K562 (cell line): ENCODE results near the gene ARHGAP22. TPM values are rescaled to one million over a fixed set of nuclear protein-coding genes. Genes with fewer than 3 reads are reported as not detected.

ENCODE experiments used
- ATAC-seq: fragments of 200-7000 bp; cut with Tn5 transposase; 3 replicates; pipeline ENCODE4 v1.9.1; 2020; ENCODE audit warnings: moderate library complexity
- BruUV-seq: library from RNA; stranded (reverse); fragments of 400-500 nt; replicated peaks from 2 replicates; lab custom pipeline; 2021; lab: Mats Ljungman, UMichigan
- CTCF ChIA-PET: fragments of 300-600 bp; formaldehyde crosslinking; extraction: SDS; loops from one replicate; lab custom pipeline; 2021; ENCODE audit warnings: low intra/inter-chr PET ratio; lab: Yijun Ruan, JAX
- POLR2A ChIA-PET: fragments of 300-600, 350-650 bp; sonication (Branson Sonifier 250); formaldehyde crosslinking; extraction: SDS; loops from one replicate; lab custom pipeline; 2021; ENCODE audit warnings: antibody characterized with exemption, inconsistent platforms; lab: Yijun Ruan, JAX
- DNase-seq, 4 experiments: peaks; one replicate each; pipeline versions ENCODE4 v3.0.0 to v3.0.0-alpha.2; 2011 to 2018; ENCODE audit warnings: low spot score in 3 of 4, mixed read lengths in 3 of 4; ENCODE audit errors: extremely low read depth in 1 of 4
- FAIRE-seq: peaks from 2 replicates; lab custom pipeline; 2011; peaks lifted over from hg19 to GRCh38; lab: Jason Lieb, UNC
- H2AFZ ChIP-seq: 2 replicates; pipeline ENCODE4 v1.6.0; 2011; ENCODE audit warnings: low read depth, low read length, control low read depth, inconsistent platforms
- H3K27ac ChIP-seq: fragments of 200-600 bp; 3 replicates; pipeline ENCODE4 v1.8.0; 2011; ENCODE audit warnings: low read depth, mild to moderate bottlenecking, control low read depth, inconsistent platforms, low read length, moderate library complexity, mixed read lengths; ENCODE audit errors: extremely low read depth
- H3K27me3 ChIP-seq, 2 experiments: fragments of 300-600 bp in 1 of 2; 2 replicates in 1 of 2; 3 replicates in 1 of 2; pipeline versions ENCODE4 v1.6.0 to v1.8.0; 2011; ENCODE audit warnings: inconsistent platforms in 2 of 2, low read length in 2 of 2, mild to moderate bottlenecking in 1 of 2, mixed read lengths in 1 of 2, moderate library complexity in 1 of 2; ENCODE audit not compliant: control insufficient read depth in 2 of 2, insufficient read depth in 2 of 2
- H3K36me3 ChIP-seq: fragments of 300-600 bp; 3 replicates; pipeline ENCODE4 v1.8.0; 2011; ENCODE audit warnings: mild to moderate bottlenecking, low read length, inconsistent platforms; ENCODE audit not compliant: control insufficient read depth, insufficient read depth
- H3K4me1 ChIP-seq, 2 experiments: fragments of 200-600 bp in 1 of 2; replicated peaks in 1 of 2; 2 replicates in 1 of 2; 3 replicates in 1 of 2; pipeline versions ENCODE4 v1.5.1 to v1.8.0; 2011; ENCODE audit warnings: inconsistent platforms in 2 of 2, low read length in 2 of 2, mild to moderate bottlenecking in 1 of 2, mixed read lengths in 1 of 2, moderate library complexity in 1 of 2; ENCODE audit not compliant: control insufficient read depth in 2 of 2, insufficient read depth in 2 of 2
- H3K4me2 ChIP-seq: 2 replicates; pipeline ENCODE4 v1.6.1; 2011; ENCODE audit warnings: low read length, control low read depth, inconsistent platforms, mixed read lengths; ENCODE audit not compliant: insufficient read depth
- H3K4me3 ChIP-seq: fragments of 200-600 bp; sonication (generic), shearing (Covaris generic); 2 replicates; pipeline ENCODE4 v1.5.1; 2016; ENCODE audit warnings: control low read depth, inconsistent platforms
- H3K79me2 ChIP-seq: fragments of 200-600 bp; 3 replicates; pipeline ENCODE4 v1.8.0; 2011; ENCODE audit warnings: low read length, inconsistent platforms; ENCODE audit not compliant: control insufficient read depth, insufficient read depth
- H3K9ac ChIP-seq, 2 experiments: 2 replicates each; pipeline versions ENCODE4 v1.6.0 to v1.6.1; 2011; ENCODE audit warnings: low read depth in 2 of 2, low read length in 2 of 2, control low read depth in 1 of 2, inconsistent platforms in 1 of 2, mild to moderate bottlenecking in 1 of 2, mixed read lengths in 1 of 2; ENCODE audit not compliant: insufficient read depth in 1 of 2
- H3K9me1 ChIP-seq: one replicate; pipeline ENCODE4 v1.6.0; 2011; ENCODE audit warnings: inconsistent platforms, mild to moderate bottlenecking, low read length, moderate library complexity; ENCODE audit not compliant: control insufficient read depth, insufficient read depth
- H3K9me3 ChIP-seq: replicated peaks from 2 replicates; pipeline ENCODE4 v1.5.1; 2011; ENCODE audit warnings: low read depth, low read length, inconsistent platforms; ENCODE audit not compliant: control insufficient read depth, insufficient read depth
- H4K20me1 ChIP-seq: replicated peaks from 2 replicates; pipeline ENCODE4 v1.6.1; 2011; ENCODE audit warnings: low read length, inconsistent platforms, mixed read lengths; ENCODE audit not compliant: control insufficient read depth, insufficient read depth
- BRD9 ChIP-seq: fragments of 450-650 bp; IDR thresholded peaks from 2 replicates; pipeline ENCODE4 v1.6.1; 2018; ENCODE audit warnings: low read depth; ENCODE audit not compliant: partially characterized antibody
- CBX5 ChIP-seq: IDR thresholded peaks from 2 replicates; pipeline ENCODE4 v1.6.1; 2014; ENCODE audit warnings: low read depth, borderline replicate concordance
- ERF ChIP-seq: fragments of 450-650 bp; formaldehyde crosslinking; IDR thresholded peaks from 2 replicates; pipeline ENCODE4 v1.4.0; 2020; ENCODE audit warnings: mild to moderate bottlenecking, mixed read lengths
- EWSR1 ChIP-seq: fragments of 450-650 bp; IDR thresholded peaks from 2 replicates; pipeline ENCODE4 v1.6.1; 2018; ENCODE audit warnings: borderline replicate concordance, mild to moderate bottlenecking, low read depth, moderate library complexity; ENCODE audit not compliant: partially characterized antibody
- HMGN3 ChIP-seq: IDR thresholded peaks from 2 replicates; pipeline ENCODE4 v1.6.1; 2011; ENCODE audit warnings: borderline replicate concordance, low read depth, mild to moderate bottlenecking, mixed read lengths, low read length; ENCODE audit not compliant: insufficient read length; ENCODE audit errors: extremely low read depth
- JUN ChIP-seq, 2 experiments: sonication (generic) in 1 of 2; formaldehyde crosslinking in 1 of 2; IDR thresholded peaks; 2 replicates each; pipeline versions ENCODE4 v1.6.1 to v1.8.0; 2012 to 2022; ENCODE audit warnings: borderline replicate concordance in 2 of 2, mild to moderate bottlenecking in 2 of 2, improper control_type of control experiment in 1 of 2, low read depth in 1 of 2, low read length in 1 of 2, missing genetic modification reagents in 1 of 2
- L3MBTL2 ChIP-seq: fragments of 450-650 bp; IDR thresholded peaks from 2 replicates; pipeline ENCODE4 v1.6.1; 2016; ENCODE audit warnings: mild to moderate bottlenecking, moderate library complexity
- POLR3A ChIP-seq: IDR thresholded peaks from 2 replicates; pipeline ENCODE4 v1.6.1; 2011; ENCODE audit warnings: borderline replicate concordance, mild to moderate bottlenecking, moderate library complexity; ENCODE audit not compliant: insufficient read length, insufficient read depth; ENCODE audit errors: extremely low read depth
- PRPF4 ChIP-seq: fragments of 200-400 bp; formaldehyde crosslinking; IDR thresholded peaks from one replicate; pipeline ENCODE4 v1.6.1; 2017; ENCODE audit warnings: low read length, low read depth, mild to moderate bottlenecking; ENCODE audit not compliant: insufficient read depth, poor library complexity, severe bottlenecking
- ZBTB17 ChIP-seq: fragments of 450-650 bp; formaldehyde crosslinking; IDR thresholded peaks from 2 replicates; pipeline ENCODE4 v1.4.0; 2020; ENCODE audit warnings: mild to moderate bottlenecking
- ZNF324 ChIP-seq: fragments of 250-450 bp; sonication (Bioruptor Pico); IDR thresholded peaks from 2 replicates; pipeline ENCODE4 v1.4.0; 2020; ENCODE audit warnings: mild to moderate bottlenecking
- WGBS: fragments of 100-300 bp; shearing (Covaris generic); methylation state at CpG from one replicate; pipeline ENCODE4 v1.1.6; 2016; ENCODE audit warnings: low coverage, mixed read lengths; ENCODE audit not compliant: insufficient coverage; ENCODE audit errors: missing lambda C conversion rate; 5-methylcytosine and 5-hydroxymethylcytosine counted together
- in situ Hi-C: fragments of 300-500 bp; cut with MboI; formaldehyde crosslinking; loops from 4 replicates; pipeline ENCODE4 v1.15.0; 2018; ENCODE audit warnings: inconsistent platforms, mixed read lengths
- intact Hi-C: fragments of 100-400 bp; cut with micrococcal nuclease; formaldehyde crosslinking; loops from 2 replicates; pipeline ENCODE4 v1.14.2; 2022
- polyA plus RNA-seq, 8 experiments: library from polyadenylated mRNA; depleted of rRNA in 4 of 8; stranded (reverse) in 5 of 8; unstranded in 3 of 8; fragments of >200 nt; fragmentation: Nextera tagmentation in 2 of 8; fragmentation: Illumina TruSeq in 1 of 8; extraction: Ambion mirVana in 2 of 8; extraction: Trizol in 1 of 8; gene quantifications; 2 replicates each; pipeline versions ENCODE4 v1.2.1 to v1.2.3, GENCODE V29; 2011 to 2014; ENCODE audit warnings: inconsistent platforms in 1 of 8, missing spikeins in 1 of 8
- total RNA-seq, 7 experiments: library from RNA; depleted of rRNA in 6 of 7; stranded (reverse); fragments of >200 nt in 6 of 7; fragmentation: Illumina TruSeq in 2 of 7; extraction: Trizol in 2 of 7; gene quantifications; 2 replicates each; pipeline versions ENCODE4 v1.2.1 to v1.2.3, GENCODE V29; 2011 to 2021; ENCODE audit warnings: low replicate concordance in 1 of 7
- TF ChIP-seq, protein P1 (sequence below): fragments of 450-650 bp; IDR thresholded peaks from 2 replicates; pipeline ENCODE4 v1.7.1; 2018; ENCODE audit warnings: mild to moderate bottlenecking, low read depth; ENCODE audit not compliant: partially characterized antibody
- TF ChIP-seq, protein P2 (sequence below): fragments of 250-450 bp; sonication (Bioruptor Pico); IDR thresholded peaks from 2 replicates; pipeline ENCODE4 v1.9.0; 2021; ENCODE audit warnings: mild to moderate bottlenecking, inconsistent platforms

ARHGAP22 gene
- total and polyA plus RNA-seq, 9 of the 15 experiments (the other 6 are each of a cell fraction or from before 2014, with no cell fraction given), result 1.3 to 28.1 (median 12.7) TPM

GRCh38 chr10:48623607-48624132 is 18.8 kb upstream of the ARHGAP22 start:
- Histone ChIP-seq H3K9me3 (no peaks in the 10 kb centered on the region), H3K9ac (no peak overlapping the region), H3K36me3 (no peaks in the 10 kb centered on the region), H4K20me1 (no peaks in the 10 kb centered on the region), H3K27ac (no peak overlapping the region), H3K4me3 (no peak overlapping the region), H3K27me3 (peaks cover 0 to 16% of the 10 kb centered on the region in 2 experiments; a peak in 2 of 5 replicates), H3K4me1 (no peaks in the 10 kb centered on the region), H3K9me1 (no peaks in the 10 kb centered on the region), H2AFZ (no peak overlapping the region), H3K4me2 (no peak overlapping the region), H3K79me2 (no peaks in the 10 kb centered on the region)
- FAIRE-seq (no peak), DNase-seq (no peak), ATAC-seq (no peak)
- POLR2A ChIA-PET, result interaction anchor here (1.8 kb wide), 1 partner anchor 9 kb away, joined by 6 read pairs; no protein-coding TSS in a partner anchor
- BruUV-seq, result no TSS peak
- CTCF ChIA-PET, result no interaction called here
- in situ Hi-C loops, result no loop called here
- 0% methylated on average over 5 of the region's 5 CpGs for WGBS
- intact Hi-C loops, result no loop called here
- TF ChIP-seq BRD9 (no peak), ZNF324 (CRISPR knock-in tag) (no peak), ZBTB17 (no peak), JUN (IDR thresholded peaks at IDR 0.05; ENCODE audit: borderline replicate concordance, low read depth, low read length) (no peak), JUN (CRISPR knock-in tag; IDR thresholded peaks at IDR 0.05; ENCODE audit: borderline replicate concordance) (no peak), L3MBTL2 (no peak), EWSR1 (no peak), PRPF4 (no peak), CBX5 (no peak), HMGN3 (no peak), ERF (CRISPR knock-in tag) (no peak), POLR3A (no peak)
- TF ChIP-seq, protein P1, sequence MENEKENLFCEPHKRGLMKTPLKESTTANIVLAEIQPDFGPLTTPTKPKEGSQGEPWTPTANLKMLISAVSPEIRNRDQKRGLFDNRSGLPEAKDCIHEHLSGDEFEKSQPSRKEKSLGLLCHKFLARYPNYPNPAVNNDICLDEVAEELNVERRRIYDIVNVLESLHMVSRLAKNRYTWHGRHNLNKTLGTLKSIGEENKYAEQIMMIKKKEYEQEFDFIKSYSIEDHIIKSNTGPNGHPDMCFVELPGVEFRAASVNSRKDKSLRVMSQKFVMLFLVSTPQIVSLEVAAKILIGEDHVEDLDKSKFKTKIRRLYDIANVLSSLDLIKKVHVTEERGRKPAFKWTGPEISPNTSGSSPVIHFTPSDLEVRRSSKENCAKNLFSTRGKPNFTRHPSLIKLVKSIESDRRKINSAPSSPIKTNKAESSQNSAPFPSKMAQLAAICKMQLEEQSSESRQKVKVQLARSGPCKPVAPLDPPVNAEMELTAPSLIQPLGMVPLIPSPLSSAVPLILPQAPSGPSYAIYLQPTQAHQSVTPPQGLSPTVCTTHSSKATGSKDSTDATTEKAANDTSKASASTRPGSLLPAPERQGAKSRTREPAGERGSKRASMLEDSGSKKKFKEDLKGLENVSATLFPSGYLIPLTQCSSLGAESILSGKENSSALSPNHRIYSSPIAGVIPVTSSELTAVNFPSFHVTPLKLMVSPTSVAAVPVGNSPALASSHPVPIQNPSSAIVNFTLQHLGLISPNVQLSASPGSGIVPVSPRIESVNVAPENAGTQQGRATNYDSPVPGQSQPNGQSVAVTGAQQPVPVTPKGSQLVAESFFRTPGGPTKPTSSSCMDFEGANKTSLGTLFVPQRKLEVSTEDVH, result no peak
- TF ChIP-seq, protein P2, sequence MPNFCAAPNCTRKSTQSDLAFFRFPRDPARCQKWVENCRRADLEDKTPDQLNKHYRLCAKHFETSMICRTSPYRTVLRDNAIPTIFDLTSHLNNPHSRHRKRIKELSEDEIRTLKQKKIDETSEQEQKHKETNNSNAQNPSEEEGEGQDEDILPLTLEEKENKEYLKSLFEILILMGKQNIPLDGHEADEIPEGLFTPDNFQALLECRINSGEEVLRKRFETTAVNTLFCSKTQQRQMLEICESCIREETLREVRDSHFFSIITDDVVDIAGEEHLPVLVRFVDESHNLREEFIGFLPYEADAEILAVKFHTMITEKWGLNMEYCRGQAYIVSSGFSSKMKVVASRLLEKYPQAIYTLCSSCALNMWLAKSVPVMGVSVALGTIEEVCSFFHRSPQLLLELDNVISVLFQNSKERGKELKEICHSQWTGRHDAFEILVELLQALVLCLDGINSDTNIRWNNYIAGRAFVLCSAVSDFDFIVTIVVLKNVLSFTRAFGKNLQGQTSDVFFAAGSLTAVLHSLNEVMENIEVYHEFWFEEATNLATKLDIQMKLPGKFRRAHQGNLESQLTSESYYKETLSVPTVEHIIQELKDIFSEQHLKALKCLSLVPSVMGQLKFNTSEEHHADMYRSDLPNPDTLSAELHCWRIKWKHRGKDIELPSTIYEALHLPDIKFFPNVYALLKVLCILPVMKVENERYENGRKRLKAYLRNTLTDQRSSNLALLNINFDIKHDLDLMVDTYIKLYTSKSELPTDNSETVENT (CRISPR knock-in tag), result no peak
